ENCODE results near the gene COPZ2. TPM values are rescaled to one million over a fixed set of nuclear protein-coding genes. Genes with fewer than 3 reads are reported as not detected.
"Not testable (repeated sequence)": the region's sequence is repeated elsewhere in the genome, so short reads cannot be mapped to it uniquely, and the experiment has no call there.

COPZ2 gene
- total and polyA plus RNA-seq, 8 donors: 18.8 to 48.6 (median 24.2) TPM

GRCh38 chr17:48022901-48023300 lies 14.7 kb downstream of the COPZ2 start:
- TF ChIP-seq CTCF (IDR thresholded peaks at IDR 0.05): no peak
- H3K9me3 ChIP-seq: no peaks in the 10 kb centered on the region
- H3K4me1 ChIP-seq: peaks cover 14 to 64% of the 10 kb centered on the region in 2 donors
- no peak overlapping the region for H3K27ac ChIP-seq
- intact Hi-C loops (cut with DNase I): loop anchor here (10.0 kb wide), 3 partner anchors 52 to 112 kb away; no protein-coding TSS in a partner anchor
- H3K36me3 ChIP-seq: no peaks in the 10 kb centered on the region
- no peak for DNase-seq
- no peak for ATAC-seq
- H3K4me3 ChIP-seq: peak overlapping the region in 1 of 2 donors; percentile 41
- H3K27me3 ChIP-seq: peaks cover 0 to 48% of the 10 kb centered on the region in 2 donors

GRCh38 chr17:48021934-48022333 lies 15.7 kb downstream of the COPZ2 start:
- Histone ChIP-seq H3K27me3 (peaks cover 0 to 48% of the 10 kb centered on the region in 2 donors), H3K4me3 (no peak overlapping the region), H3K27ac (no peak overlapping the region), H3K36me3 (no peaks in the 10 kb centered on the region), H3K9me3 (no peaks in the 10 kb centered on the region), H3K4me1 (peaks cover 14 to 72% of the 10 kb centered on the region in 2 donors)
- DNase-seq (no peak), ATAC-seq (no peak)
- TF ChIP-seq CTCF (IDR thresholded peaks at IDR 0.05): no peak
- intact Hi-C loops (cut with DNase I): loop anchor here (10.0 kb wide), 3 partner anchors 53 to 113 kb away; no protein-coding TSS in a partner anchor

- H3K36me3 ChIP-seq, H3K9me3 ChIP-seq, ATAC-seq, H3K4me3 ChIP-seq, DNase-seq: not testable (repeated sequence)
- intact Hi-C loops (cut with DNase I): loop anchor here in 1 of 2 donors (10.0 kb wide), 1 partner anchor 73 kb away; the partner anchor contains the start of gene PNPO
- Histone ChIP-seq H3K27me3 (peaks cover 2 to 57% of the 10 kb centered on the region in 2 donors), H3K27ac (peak overlapping the region in 1 of 2 donors; percentile 75), H3K4me1 (peaks cover 0 to 36% of the 10 kb centered on the region in 2 donors)
These were observed 19.8 kb downstream of the COPZ2 start for GRCh38 chr17:48017817-48018158.

- no peak for ATAC-seq
- Histone ChIP-seq H3K36me3 (no peaks in the 10 kb centered on the region), H3K27ac (no peak overlapping the region), H3K4me1 (peaks cover 8 to 36% of the 10 kb centered on the region in 2 donors), H3K9me3 (no peaks in the 10 kb centered on the region), H3K27me3 (peaks cover 10 to 66% of the 10 kb centered on the region in 2 donors), H3K4me3 (no peak overlapping the region)
- DNase-seq: no peak
- no peak for TF ChIP-seq CTCF (IDR thresholded peaks at IDR 0.05)
- intact Hi-C loops (cut with DNase I): loop anchor here in 1 of 2 donors (10.0 kb wide), 1 partner anchor 71 kb away; the partner anchor contains the start of gene PNPO
These were observed 21.5 kb downstream of the COPZ2 start for GRCh38 chr17:48016112-48016511.

- DNase-seq: no peak
- peaks cover 10 to 66% of the 10 kb centered on the region in 2 donors for H3K27me3 ChIP-seq
- ATAC-seq: no peak
- intact Hi-C loops (cut with DNase I): loop anchor here in 1 of 2 donors (10.0 kb wide), 1 partner anchor 70 kb away; the partner anchor contains the start of gene PNPO
- no peak overlapping the region for H3K27ac ChIP-seq
- H3K4me3 ChIP-seq: no peak overlapping the region
- H3K36me3 ChIP-seq: no peaks in the 10 kb centered on the region
- peaks cover 8 to 37% of the 10 kb centered on the region in 2 donors for H3K4me1 ChIP-seq
- H3K9me3 ChIP-seq: no peaks in the 10 kb centered on the region
- TF ChIP-seq CTCF (IDR thresholded peaks at IDR 0.05): no peak
These were observed 22.9 kb downstream of the COPZ2 start for GRCh38 chr17:48014595-48015111.
